ENCODE results near the gene VPS16.

DNA sequence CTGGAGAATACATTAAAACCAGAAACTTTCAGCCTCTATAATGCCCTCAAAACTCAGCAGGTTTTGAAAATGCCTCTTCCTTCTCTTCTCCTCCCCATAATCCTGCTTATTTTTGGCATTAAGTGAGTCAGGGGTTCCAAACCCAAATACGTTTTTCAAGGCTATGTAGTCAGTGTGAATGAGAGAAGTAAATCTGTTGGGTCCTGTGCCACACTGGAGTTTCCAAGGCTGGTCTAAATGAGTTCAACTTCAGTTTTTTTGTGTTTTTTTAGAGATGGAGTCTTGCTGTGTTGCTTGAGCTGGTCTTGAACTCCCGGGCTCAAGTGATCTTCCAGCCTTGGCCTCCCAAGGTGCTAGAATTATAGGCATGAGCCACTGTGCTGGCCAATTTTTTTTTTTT lies 53.7 kb downstream of the VPS16 start:
- TF ChIP-seq CTCF (IDR thresholded peaks at IDR 0.05) (no peak), POLR2A (IDR thresholded peaks at IDR 0.05) (no peak)
